PC-3 (cell line): ENCODE data around the gene PPP2R5E.

Experiments used
- EZH2 ChIP-seq: fragments of 300-600 bp; sonication (generic); IDR thresholded peaks from one replicate; pipeline ENCODE4 v1.6.1; 2017; ENCODE audit warnings: antibody characterized with exemption, mild to moderate bottlenecking, low read length; ENCODE audit not compliant: unreplicated experiment
- EZH2phosphoT487 ChIP-seq: fragments of 300-600 bp; sonication (generic); IDR thresholded peaks from 2 replicates; pipeline ENCODE4 v1.6.1; 2018; ENCODE audit warnings: mild to moderate bottlenecking, antibody characterized with exemption, low read length, borderline replicate concordance
- TF ChIP-seq, protein P1 (sequence below): fragments of 300-600 bp; sonication (generic); conservative IDR thresholded peaks from 2 replicates; pipeline ENCODE4 v1.5.1; 2017; ENCODE audit warnings: antibody characterized with exemption, low read depth, mild to moderate bottlenecking, low read length

- TF ChIP-seq, protein P1, sequence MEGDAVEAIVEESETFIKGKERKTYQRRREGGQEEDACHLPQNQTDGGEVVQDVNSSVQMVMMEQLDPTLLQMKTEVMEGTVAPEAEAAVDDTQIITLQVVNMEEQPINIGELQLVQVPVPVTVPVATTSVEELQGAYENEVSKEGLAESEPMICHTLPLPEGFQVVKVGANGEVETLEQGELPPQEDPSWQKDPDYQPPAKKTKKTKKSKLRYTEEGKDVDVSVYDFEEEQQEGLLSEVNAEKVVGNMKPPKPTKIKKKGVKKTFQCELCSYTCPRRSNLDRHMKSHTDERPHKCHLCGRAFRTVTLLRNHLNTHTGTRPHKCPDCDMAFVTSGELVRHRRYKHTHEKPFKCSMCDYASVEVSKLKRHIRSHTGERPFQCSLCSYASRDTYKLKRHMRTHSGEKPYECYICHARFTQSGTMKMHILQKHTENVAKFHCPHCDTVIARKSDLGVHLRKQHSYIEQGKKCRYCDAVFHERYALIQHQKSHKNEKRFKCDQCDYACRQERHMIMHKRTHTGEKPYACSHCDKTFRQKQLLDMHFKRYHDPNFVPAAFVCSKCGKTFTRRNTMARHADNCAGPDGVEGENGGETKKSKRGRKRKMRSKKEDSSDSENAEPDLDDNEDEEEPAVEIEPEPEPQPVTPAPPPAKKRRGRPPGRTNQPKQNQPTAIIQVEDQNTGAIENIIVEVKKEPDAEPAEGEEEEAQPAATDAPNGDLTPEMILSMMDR, result no peak
- TF ChIP-seq EZH2 (no peak), EZH2phosphoT487 (no peak)
Measured at GRCh38 chr14:63508033-63508432, 35.1 kb downstream of the PPP2R5E start.
